HFFc6 (cell line): ENCODE results near the gene COL5A2. TPM values are rescaled to one million over a fixed set of nuclear protein-coding genes. Genes with fewer than 3 reads are reported as not detected.
A peak's percentile ranks its signal among the peaks of the same experiment; 100 is the strongest.

ENCODE experiments used
- DNase-seq: peaks from one replicate; pipeline ENCODE4 v3.0.0-alpha.2; 2018
- H3K27ac Mint-ChIP-seq: 2 replicates; pipeline ENCODE4 v1.8.0; 2020; ENCODE audit warnings: mild to moderate bottlenecking, mixed read lengths
- H3K27me3 Mint-ChIP-seq: 2 replicates; pipeline ENCODE4 v1.8.0; 2021; ENCODE audit warnings: mild to moderate bottlenecking, moderate library complexity, mixed read lengths; ENCODE audit not compliant: insufficient read depth
- H3K36me3 Mint-ChIP-seq: 2 replicates; pipeline ENCODE4 v1.8.0; 2021; ENCODE audit warnings: low read depth, mixed read lengths
- H3K4me1 Mint-ChIP-seq: 2 replicates; pipeline ENCODE4 v1.8.0; 2020; ENCODE audit warnings: low read depth, mixed read lengths
- H3K4me3 Mint-ChIP-seq: 2 replicates; pipeline ENCODE4 v1.8.0; 2020; ENCODE audit warnings: mild to moderate bottlenecking, moderate library complexity, mixed read lengths
- H3K9me3 Mint-ChIP-seq: 2 replicates; pipeline ENCODE4 v1.8.0; 2020; ENCODE audit warnings: mild to moderate bottlenecking, mixed read lengths
- CTCF ChIP-seq: fragments of 200-600 bp; sonication (generic); IDR thresholded peaks from 2 replicates; pipeline ENCODE4 v1.5.0; 2021; ENCODE audit warnings: antibody characterized with exemption, mild to moderate bottlenecking
- total RNA-seq, 6 experiments: library from RNA; stranded (reverse); fragmentation: NEBNext Ultra II Directional; extraction: Animal tissue kit (Norgen Biotek cat#: 25700); gene quantifications; 2 replicates in 1 of 6; 3 replicates in 5 of 6; pipeline ENCODE4 v1.2.3, GENCODE V29; 2021

The COL5A2 gene
- total RNA-seq, 6 experiments from 2014 or later: 265 to 388 (median 303) TPM

GRCh38 chr2:189210250-189211087 lies 30.9 kb upstream of the COL5A2 start:
- TF ChIP-seq CTCF: no peak
- Mint-ChIP-seq H3K4me1 (peaks cover 83% of the 10 kb centered on the region), H3K27me3 (no peaks in the 10 kb centered on the region), H3K9me3 (no peaks in the 10 kb centered on the region), H3K36me3 (no peaks in the 10 kb centered on the region), H3K4me3 (peak overlapping the region; percentile 88), H3K27ac (peak overlapping the region; percentile 97)
- DNase-seq: peak; percentile 93

GRCh38 chr2:189208254-189208653 lies 28.7 kb upstream of the COL5A2 start:
- no peak for TF ChIP-seq CTCF
- Mint-ChIP-seq H3K27ac (peak overlapping the region; percentile 97), H3K4me1 (peaks cover 91% of the 10 kb centered on the region), H3K27me3 (no peaks in the 10 kb centered on the region), H3K4me3 (no peak overlapping the region), H3K36me3 (0 out of 2 replicates have a peak, but pooled peaks cover 4% of the 10 kb centered on the region), H3K9me3 (no peaks in the 10 kb centered on the region; the same call in 1 of the 2 replicates)
- DNase-seq: no peak

GRCh38 chr2:189204322-189204941 lies 24.9 kb upstream of the COL5A2 start:
- Mint-ChIP-seq H3K9me3 (no peaks in the 10 kb centered on the region; the same call in 1 of the 2 replicates), H3K36me3 (0 out of 2 replicates have a peak, but pooled peaks cover 4% of the 10 kb centered on the region), H3K27me3 (no peaks in the 10 kb centered on the region), H3K4me1 (peaks cover 66% of the 10 kb centered on the region), H3K27ac (peak overlapping the region; percentile 90), H3K4me3 (peak overlapping the region; percentile 82)
- peak; percentile 24 for DNase-seq
- no peak for TF ChIP-seq CTCF

- Mint-ChIP-seq H3K4me3 (no peak overlapping the region), H3K4me1 (peaks cover 54% of the 10 kb centered on the region), H3K36me3 (0 out of 2 replicates have a peak, but pooled peaks cover 4% of the 10 kb centered on the region), H3K9me3 (no peaks in the 10 kb centered on the region; the same call in 1 of the 2 replicates), H3K27me3 (no peaks in the 10 kb centered on the region), H3K27ac (peak overlapping the region; percentile 3; the same call in 1 of the 2 replicates)
- TF ChIP-seq CTCF: no peak
- no peak for DNase-seq
Observed at GRCh38 chr2:189203177-189203799, 23.7 kb upstream of the COL5A2 start.

- peaks cover 19% of the 10 kb centered on the region for H3K36me3 Mint-ChIP-seq
- no peak overlapping the region for H3K27ac Mint-ChIP-seq
- no peak for DNase-seq
- H3K4me3 Mint-ChIP-seq: no peak overlapping the region
- peaks cover 6% of the 10 kb centered on the region; the same call in 1 of the 2 replicates for H3K9me3 Mint-ChIP-seq
- no peak for TF ChIP-seq CTCF
- H3K27me3 Mint-ChIP-seq: no peaks in the 10 kb centered on the region
- peaks cover 29% of the 10 kb centered on the region for H3K4me1 Mint-ChIP-seq
Observed at GRCh38 chr2:189199797-189200196, 20.2 kb upstream of the COL5A2 start.
